OCI-LY7 (cell line): ENCODE results near the gene CTXN2. TPM values are rescaled to one million over a fixed set of nuclear protein-coding genes. Genes with fewer than 3 reads are reported as not detected.

ENCODE experiments used
- BruUV-seq: library from RNA; stranded (reverse); fragments of 400-500 nt; replicated peaks from 2 replicates; lab custom pipeline; 2021; lab: Mats Ljungman, UMichigan
- CTCF ChIA-PET: fragments of 300-600 bp; sonication (Branson Sonifier 250); formaldehyde crosslinking; loops from one replicate; lab custom pipeline; 2022; ENCODE audit warnings: antibody characterized with exemption; ENCODE audit not compliant: unreplicated experiment; lab: Charles Lee
- POLR2A ChIA-PET: fragments of 300-600 bp; sonication (Branson Sonifier 250); formaldehyde crosslinking; loops from one replicate; lab custom pipeline; 2022; ENCODE audit warnings: antibody characterized with exemption; lab: Charles Lee
- DNase-seq: peaks from one replicate; pipeline ENCODE4 v3.0.0-alpha.2; 2015; ENCODE audit warnings: low spot score
- H2AFZ ChIP-seq: fragments of 200-600 bp; sonication (generic), shearing (Covaris generic); 2 replicates; pipeline ENCODE4 v1.6.1; 2014; ENCODE audit warnings: mild to moderate bottlenecking, antibody characterized with exemption, low read length, moderate library complexity
- H3K27ac ChIP-seq: fragments of 200-600 bp; sonication (generic); 2 replicates; pipeline ENCODE4 v1.5.1; 2014; ENCODE audit warnings: mixed run types, low read depth, mild to moderate bottlenecking, moderate library complexity, low read length, inconsistent platforms; ENCODE audit not compliant: poor library complexity, severe bottlenecking
- H3K36me3 ChIP-seq: fragments of 200-600 bp; sonication (generic); 2 replicates; pipeline ENCODE4 v1.6.1; 2014; ENCODE audit warnings: mild to moderate bottlenecking, antibody characterized with exemption, low read length, moderate library complexity, mixed read lengths; ENCODE audit not compliant: insufficient read depth
- H3K4me1 ChIP-seq: fragments of 200-600 bp; sonication (generic); 2 replicates; pipeline ENCODE4 v1.5.1; 2014; ENCODE audit warnings: mild to moderate bottlenecking, low read length; ENCODE audit not compliant: insufficient read depth, poor library complexity, severe bottlenecking
- H3K4me2 ChIP-seq: fragments of 200-600 bp; sonication (generic); 2 replicates; pipeline ENCODE4 v1.6.1; 2014; ENCODE audit warnings: mild to moderate bottlenecking, low read length
- H3K4me3 ChIP-seq: fragments of 200-600 bp; sonication (generic); 2 replicates; pipeline ENCODE4 v1.5.1; 2014; ENCODE audit warnings: mild to moderate bottlenecking, low read depth, low read length; ENCODE audit not compliant: poor library complexity, severe bottlenecking
- H3K79me2 ChIP-seq: fragments of 200-600 bp; sonication (generic); 2 replicates; pipeline ENCODE4 v1.6.1; 2016; ENCODE audit warnings: low read depth, mild to moderate bottlenecking, low read length, moderate library complexity, mixed read lengths; ENCODE audit not compliant: insufficient read depth
- H3K9me2 ChIP-seq: fragments of 200-600 bp; sonication (generic); 2 replicates; pipeline ENCODE4 v1.6.1; 2016; ENCODE audit warnings: mild to moderate bottlenecking, low read length, mixed read lengths; ENCODE audit not compliant: insufficient read depth
- H3K9me3 ChIP-seq: fragments of 200-600 bp; sonication (generic); 2 replicates; pipeline ENCODE4 v1.6.1; 2014; ENCODE audit warnings: mild to moderate bottlenecking, mixed run types, low read length, mixed read lengths
- H4K20me1 ChIP-seq: fragments of 200-600 bp; sonication (generic); 2 replicates; pipeline ENCODE4 v1.6.1; 2014; ENCODE audit warnings: mild to moderate bottlenecking, antibody characterized with exemption, low read length, moderate library complexity, mixed read lengths; ENCODE audit not compliant: insufficient read depth
- CTCF ChIP-seq: fragments of 200-600 bp; sonication (generic); conservative IDR thresholded peaks from 2 replicates; pipeline ENCODE4 v1.5.1; 2014; ENCODE audit warnings: mild to moderate bottlenecking, antibody characterized with exemption, low read length, moderate library complexity, mixed read lengths
- EZH2phosphoT487 ChIP-seq: fragments of 200-600 bp; sonication (generic); IDR thresholded peaks from 2 replicates; pipeline ENCODE4 v1.6.1; 2018; ENCODE audit warnings: low read depth, borderline replicate concordance, mild to moderate bottlenecking, mixed run types, antibody characterized with exemption, low read length, moderate library complexity, mixed read lengths
- intact Hi-C: fragments of 100-400 bp; cut with micrococcal nuclease; formaldehyde crosslinking; loops from one replicate; pipeline ENCODE4 v1.10.0; 2022; ENCODE audit not compliant: unreplicated experiment
- total RNA-seq, 2 experiments: library from RNA; depleted of rRNA in 1 of 2; stranded (reverse); fragments of >200 nt in 1 of 2; shearing (Covaris generic) in 1 of 2; gene quantifications; 2 replicates each; pipeline ENCODE4 v1.2.3, GENCODE V29; 2014 to 2022

The CTXN2 gene
- total RNA-seq, 2 experiments from 2014 or later: 0.34 to 0.41 TPM

DNA sequence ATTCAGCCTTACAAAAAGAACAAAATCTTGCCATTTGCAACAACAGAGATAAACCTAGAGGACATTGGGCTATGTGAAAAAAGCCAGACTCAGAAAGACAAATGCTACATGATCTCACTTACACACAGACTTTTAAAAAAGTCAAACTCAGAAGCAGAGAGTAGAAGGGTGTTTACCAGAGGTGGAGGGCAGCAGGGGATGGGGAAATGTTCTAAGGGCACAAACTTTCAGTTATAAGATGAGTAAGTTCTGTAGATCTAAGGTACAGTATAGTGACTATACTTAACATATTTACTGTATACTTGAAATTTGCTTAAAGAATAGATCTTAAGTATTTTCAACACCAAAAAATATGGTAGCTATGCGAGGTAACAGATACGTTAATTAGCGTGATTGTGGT, 16.3 kb upstream of the CTXN2 start:
- intact Hi-C loops: no loop called here
- no peak for TF ChIP-seq EZH2phosphoT487
- TF ChIP-seq CTCF: no peak
- Histone ChIP-seq H3K4me1 (peaks cover 51% of the 10 kb centered on the region), H3K9me3 (peaks cover 21% of the 10 kb centered on the region; the same call in 1 of the 2 replicates), H4K20me1 (peaks cover 6% of the 10 kb centered on the region; the same call in 1 of the 2 replicates), H3K4me3 (peak overlapping the region; percentile 19), H3K27ac (no peak overlapping the region), H3K36me3 (peaks cover 35% of the 10 kb centered on the region), H3K9me2 (no peaks in the 10 kb centered on the region), H3K4me2 (peak overlapping the region; percentile 93), H2AFZ (no peak overlapping the region), H3K79me2 (peaks cover 82% of the 10 kb centered on the region)
- no TSS peak for BruUV-seq
- POLR2A ChIA-PET: no interaction called here
- CTCF ChIA-PET: no interaction called here
- DNase-seq: no peak

DNA sequence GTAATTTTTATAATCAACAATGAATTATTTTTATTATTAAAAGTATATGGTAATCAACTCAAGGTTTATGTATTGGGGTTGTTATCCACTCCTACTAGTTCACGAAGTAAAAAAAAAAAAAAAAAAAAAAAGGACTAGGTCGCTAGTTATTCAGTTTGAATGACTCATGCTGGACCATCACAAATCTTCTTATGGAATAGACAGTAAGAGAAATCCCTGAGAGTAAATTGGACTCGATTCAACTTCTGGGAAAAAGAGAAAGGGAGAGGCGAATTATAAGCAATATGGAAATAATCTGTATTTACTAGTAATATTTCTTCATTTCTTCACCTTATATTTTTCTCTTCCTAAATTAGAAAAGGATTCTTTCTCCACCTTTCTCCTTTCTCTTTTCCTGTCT, 15.4 kb upstream of the CTXN2 start:
- Histone ChIP-seq H3K4me3 (peak overlapping the region; percentile 84), H2AFZ (no peak overlapping the region), H3K9me2 (no peaks in the 10 kb centered on the region), H3K36me3 (peaks cover 28% of the 10 kb centered on the region), H3K4me1 (peaks cover 51% of the 10 kb centered on the region), H3K9me3 (peaks cover 21% of the 10 kb centered on the region; the same call in 1 of the 2 replicates), H3K4me2 (peak overlapping the region; percentile 93), H3K27ac (no peak overlapping the region), H3K79me2 (peaks cover 72% of the 10 kb centered on the region), H4K20me1 (peaks cover 6% of the 10 kb centered on the region; the same call in 1 of the 2 replicates)
- no TSS peak for BruUV-seq
- POLR2A ChIA-PET: interaction anchor here (0.6 kb wide), 2 partner anchors 224 to 805 kb away, joined by 3 to 4 read pairs; no protein-coding TSS in a partner anchor
- CTCF ChIA-PET: no interaction called here
- no peak for DNase-seq
- intact Hi-C loops: no loop called here
- no peak for TF ChIP-seq EZH2phosphoT487
- TF ChIP-seq CTCF: no peak

DNA sequence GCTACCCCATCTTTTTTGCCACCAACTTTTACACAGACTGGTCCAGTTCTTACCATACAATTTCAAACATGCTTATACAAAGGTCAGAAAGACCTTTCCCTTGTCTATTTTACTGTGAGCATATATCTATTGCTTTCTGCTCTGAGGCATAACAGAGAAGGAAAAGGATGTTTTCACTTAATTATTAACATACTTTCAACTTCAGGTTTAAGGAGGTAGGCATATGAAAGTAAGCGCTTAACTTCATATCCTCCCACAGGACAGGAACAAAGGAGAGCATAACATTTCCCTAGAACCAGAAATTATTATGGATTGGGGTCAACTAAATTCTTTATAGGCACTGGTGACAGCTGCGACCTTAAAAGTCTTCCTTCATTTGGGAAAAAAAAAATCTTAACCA, 14.5 kb upstream of the CTXN2 start:
- Histone ChIP-seq H3K4me3 (peak overlapping the region; percentile 84), H4K20me1 (peaks cover 6% of the 10 kb centered on the region; the same call in 1 of the 2 replicates), H3K4me1 (peaks cover 48% of the 10 kb centered on the region), H3K9me3 (peaks cover 21% of the 10 kb centered on the region; the same call in 1 of the 2 replicates), H3K4me2 (peak overlapping the region; percentile 93), H3K9me2 (no peaks in the 10 kb centered on the region), H3K36me3 (peaks cover 23% of the 10 kb centered on the region), H3K79me2 (peaks cover 63% of the 10 kb centered on the region), H3K27ac (peak overlapping the region; percentile 78), H2AFZ (peak overlapping the region; percentile 94; the same call in 1 of the 2 replicates)
- DNase-seq: no peak
- ChIA-PET POLR2A (interaction anchor here (1.1 to 1.2 kb wide), 2 partner anchors 153 to 155 kb away, joined by 3 to 4 read pairs; no protein-coding TSS in a partner anchor), CTCF (no interaction called here)
- intact Hi-C loops: no loop called here
- no peak for TF ChIP-seq CTCF
- no peak for TF ChIP-seq EZH2phosphoT487
- BruUV-seq: TSS peak; percentile 65
